ENCODE results near the gene GPR179. TPM values are rescaled to one million over a fixed set of nuclear protein-coding genes. Genes with fewer than 3 reads are reported as not detected.

The GPR179 gene
- total RNA-seq, 2 donors from 2014 or later: not detected

DNA sequence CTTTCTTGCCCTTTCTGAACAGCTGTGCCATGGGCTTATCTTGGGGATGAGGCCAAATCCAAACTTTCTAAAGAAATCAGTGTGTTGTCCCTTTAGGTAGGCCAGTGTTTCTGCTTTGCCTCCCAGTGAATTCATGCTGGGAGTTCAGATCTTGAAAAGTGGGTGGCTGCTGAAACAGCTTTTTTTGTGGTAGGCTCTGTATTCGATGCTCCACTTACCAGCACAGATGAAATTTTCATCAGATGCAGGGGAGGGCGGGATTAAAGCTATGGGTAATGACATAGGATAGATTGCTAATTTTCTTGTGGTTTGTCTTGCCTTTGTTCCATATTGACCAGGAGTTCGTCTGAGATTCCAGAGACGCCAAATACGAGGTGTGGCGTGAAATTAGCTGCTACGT lies 10.7 kb upstream of the GPR179 start:
- DNase-seq: no peak
- Histone ChIP-seq H3K4me3 (ENCODE audit: low read length) (peak overlapping the region; percentile 2), H3K36me3 (ENCODE audit: control insufficient read depth, insufficient read depth, low read length) (no peaks in the 10 kb centered on the region), H3K27ac (ENCODE audit: low read depth, low read length) (no peak overlapping the region), H3K4me1 (ENCODE audit: control insufficient read depth, insufficient read depth, low read length) (peaks cover 6% of the 10 kb centered on the region), H3K27me3 (ENCODE audit: control insufficient read depth, insufficient read depth, low read length, poor library complexity, severe bottlenecking) (peaks cover 21% of the 10 kb centered on the region), H3K9ac (ENCODE audit: extremely low read depth, low read length, poor library complexity, severe bottlenecking) (no peak overlapping the region), H3K9me3 (ENCODE audit: control insufficient read depth, low read length) (no peaks in the 10 kb centered on the region)
- WGBS, 2 experiments (ENCODE audit: insufficient coverage in 1 of 2, insufficient read length in 1 of 2): 92 to 95% methylated on average over 7 of the region's 7 CpGs
- H3K27me3 Mint-ChIP-seq (ENCODE audit: insufficient read depth): no peaks in the 10 kb centered on the region
- peaks cover 57% of the 10 kb centered on the region for H3K4me1 Mint-ChIP-seq
- no peak overlapping the region for H3K27ac Mint-ChIP-seq
- TF ChIP-seq, protein P1, sequence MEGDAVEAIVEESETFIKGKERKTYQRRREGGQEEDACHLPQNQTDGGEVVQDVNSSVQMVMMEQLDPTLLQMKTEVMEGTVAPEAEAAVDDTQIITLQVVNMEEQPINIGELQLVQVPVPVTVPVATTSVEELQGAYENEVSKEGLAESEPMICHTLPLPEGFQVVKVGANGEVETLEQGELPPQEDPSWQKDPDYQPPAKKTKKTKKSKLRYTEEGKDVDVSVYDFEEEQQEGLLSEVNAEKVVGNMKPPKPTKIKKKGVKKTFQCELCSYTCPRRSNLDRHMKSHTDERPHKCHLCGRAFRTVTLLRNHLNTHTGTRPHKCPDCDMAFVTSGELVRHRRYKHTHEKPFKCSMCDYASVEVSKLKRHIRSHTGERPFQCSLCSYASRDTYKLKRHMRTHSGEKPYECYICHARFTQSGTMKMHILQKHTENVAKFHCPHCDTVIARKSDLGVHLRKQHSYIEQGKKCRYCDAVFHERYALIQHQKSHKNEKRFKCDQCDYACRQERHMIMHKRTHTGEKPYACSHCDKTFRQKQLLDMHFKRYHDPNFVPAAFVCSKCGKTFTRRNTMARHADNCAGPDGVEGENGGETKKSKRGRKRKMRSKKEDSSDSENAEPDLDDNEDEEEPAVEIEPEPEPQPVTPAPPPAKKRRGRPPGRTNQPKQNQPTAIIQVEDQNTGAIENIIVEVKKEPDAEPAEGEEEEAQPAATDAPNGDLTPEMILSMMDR (conservative IDR thresholded peaks at IDR 0.05): no peak
- H3K36me3 Mint-ChIP-seq (ENCODE audit: low read depth): no peaks in the 10 kb centered on the region
- H3K9me3 Mint-ChIP-seq: no peaks in the 10 kb centered on the region
- peak overlapping the region; percentile 70 for H3K4me3 Mint-ChIP-seq

DNA sequence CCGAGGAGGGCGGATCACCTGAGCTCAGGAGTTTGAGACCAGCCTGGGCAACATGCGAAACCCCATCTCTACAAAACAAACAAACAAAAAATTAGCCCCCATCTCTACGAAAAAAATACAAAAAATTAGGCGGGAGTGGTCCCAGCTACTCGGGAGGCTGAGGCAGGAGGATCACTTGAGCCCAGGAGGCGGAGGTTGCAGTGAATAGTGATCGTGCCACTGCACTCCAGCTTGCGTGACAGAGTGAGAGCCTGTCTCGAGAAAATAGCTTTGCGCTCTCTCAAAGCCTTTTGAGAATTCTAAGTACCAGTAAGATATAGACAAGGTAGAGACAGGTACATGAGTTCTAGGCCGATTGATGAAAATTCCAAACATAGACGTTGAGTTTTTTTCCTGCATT lies 9.9 kb upstream of the GPR179 start:
- DNase-seq: no peak
- peaks cover 21% of the 10 kb centered on the region for H3K27me3 ChIP-seq (ENCODE audit: control insufficient read depth, insufficient read depth, low read length, poor library complexity, severe bottlenecking)
- Mint-ChIP-seq H3K9me3 (no peaks in the 10 kb centered on the region), H3K4me1 (peaks cover 57% of the 10 kb centered on the region), H3K4me3 (peak overlapping the region; percentile 70), H3K36me3 (ENCODE audit: low read depth) (no peaks in the 10 kb centered on the region), H3K27ac (no peak overlapping the region), H3K27me3 (ENCODE audit: insufficient read depth) (no peaks in the 10 kb centered on the region)
- no peak overlapping the region for H3K9ac ChIP-seq (ENCODE audit: extremely low read depth, low read length, poor library complexity, severe bottlenecking)
- TF ChIP-seq, protein P1 (conservative IDR thresholded peaks at IDR 0.05): no peak
- no peaks in the 10 kb centered on the region for H3K9me3 ChIP-seq (ENCODE audit: control insufficient read depth, low read length)
- peaks cover 6% of the 10 kb centered on the region for H3K4me1 ChIP-seq (ENCODE audit: control insufficient read depth, insufficient read depth, low read length)
- H3K4me3 ChIP-seq (ENCODE audit: low read length): peak overlapping the region; percentile 83
- 92 to 94% methylated on average over 12 to 13 of the region's 13 CpGs for WGBS, 2 experiments (ENCODE audit: insufficient coverage in 1 of 2, insufficient read length in 1 of 2)
- H3K27ac ChIP-seq (ENCODE audit: low read depth, low read length): no peak overlapping the region
- no peaks in the 10 kb centered on the region for H3K36me3 ChIP-seq (ENCODE audit: control insufficient read depth, insufficient read depth, low read length)

DNA sequence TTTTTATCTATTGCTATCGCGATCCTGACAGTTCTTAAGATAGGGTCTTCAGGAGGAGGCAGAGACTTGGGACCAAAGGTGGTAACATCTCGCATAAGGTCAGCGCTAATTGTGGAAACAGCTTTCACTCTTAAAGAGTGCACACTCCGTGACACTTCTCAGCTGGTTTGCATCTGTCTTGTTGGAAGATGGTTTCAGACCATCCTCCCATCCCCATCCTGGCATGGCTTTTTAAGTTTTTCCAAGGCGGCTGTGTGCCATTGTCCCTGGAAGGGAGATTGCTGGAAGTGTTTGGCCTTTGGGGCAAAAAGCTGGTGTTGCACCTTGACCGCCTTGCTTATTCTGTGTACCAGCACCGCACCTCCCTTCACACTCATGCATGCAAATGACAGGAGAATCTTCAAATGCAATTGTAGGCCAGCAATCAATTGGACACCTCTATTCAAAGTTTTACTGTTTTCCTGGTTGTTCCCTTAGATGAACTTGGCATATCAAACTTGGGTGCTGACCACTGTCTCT lies 9.4 kb upstream of the GPR179 start:
- Histone ChIP-seq H3K27me3 (ENCODE audit: control insufficient read depth, insufficient read depth, low read length, poor library complexity, severe bottlenecking) (peaks cover 21% of the 10 kb centered on the region), H3K4me1 (ENCODE audit: control insufficient read depth, insufficient read depth, low read length) (peaks cover 6% of the 10 kb centered on the region), H3K9ac (ENCODE audit: extremely low read depth, low read length, poor library complexity, severe bottlenecking) (no peak overlapping the region), H3K27ac (ENCODE audit: low read depth, low read length) (no peak overlapping the region), H3K4me3 (ENCODE audit: low read length) (peak overlapping the region; percentile 83), H3K9me3 (ENCODE audit: control insufficient read depth, low read length) (no peaks in the 10 kb centered on the region), H3K36me3 (ENCODE audit: control insufficient read depth, insufficient read depth, low read length) (no peaks in the 10 kb centered on the region)
- no peaks in the 10 kb centered on the region for H3K36me3 Mint-ChIP-seq (ENCODE audit: low read depth)
- peaks cover 52% of the 10 kb centered on the region for H3K4me1 Mint-ChIP-seq
- DNase-seq: no peak
- 30 to 41% methylated on average over 7 to 8 of the region's 8 CpGs for WGBS, 2 experiments (ENCODE audit: insufficient coverage in 1 of 2, insufficient read length in 1 of 2)
- peak overlapping the region; percentile 70 for H3K4me3 Mint-ChIP-seq
- no peaks in the 10 kb centered on the region for H3K9me3 Mint-ChIP-seq
- H3K27me3 Mint-ChIP-seq (ENCODE audit: insufficient read depth): no peaks in the 10 kb centered on the region
- no peak overlapping the region for H3K27ac Mint-ChIP-seq
- TF ChIP-seq, protein P1 (conservative IDR thresholded peaks at IDR 0.05): no peak

All from endodermal cell (in vitro differentiated cells).